Measurements from ENCODE around the gene PHACTR1.

Gene PHACTR1

GRCh38 chr6:13299918-13300317, 583.4 kb downstream of the PHACTR1 start:
- POLR2A ChIA-PET: no interaction called here
- CTCF ChIA-PET: no interaction called here
- DNase-seq (ENCODE audit: extremely low spot score): no peak
- TF ChIP-seq ARNT (IDR thresholded peaks at IDR 0.05) (no peak), ZNF384 (IDR thresholded peaks at IDR 0.05) (no peak), SP1 (IDR thresholded peaks at IDR 0.05) (no peak), CTBP1 (IDR thresholded peaks at IDR 0.05; ENCODE audit: borderline replicate concordance) (no peak), SUZ12 (IDR thresholded peaks at IDR 0.05) (no peak), TARDBP (IDR thresholded peaks at IDR 0.05) (no peak), HDGF (IDR thresholded peaks at IDR 0.05; ENCODE audit: borderline replicate concordance) (no peak), FOXK2 (IDR thresholded peaks at IDR 0.05) (no peak), ELF4 (IDR thresholded peaks at IDR 0.05) (no peak), L3MBTL2 (conservative IDR thresholded peaks at IDR 0.05) (no peak), FOXA1 (IDR thresholded peaks at IDR 0.05) (no peak), LEF1 (IDR thresholded peaks at IDR 0.05; ENCODE audit: borderline replicate concordance) (no peak), FOXM1 (IDR thresholded peaks at IDR 0.05; ENCODE audit: borderline replicate concordance) (no peak), BHLHE40 (IDR thresholded peaks at IDR 0.05; ENCODE audit: borderline replicate concordance) (no peak), NFRKB (IDR thresholded peaks at IDR 0.05) (no peak)
- TF ChIP-seq, protein P1, sequence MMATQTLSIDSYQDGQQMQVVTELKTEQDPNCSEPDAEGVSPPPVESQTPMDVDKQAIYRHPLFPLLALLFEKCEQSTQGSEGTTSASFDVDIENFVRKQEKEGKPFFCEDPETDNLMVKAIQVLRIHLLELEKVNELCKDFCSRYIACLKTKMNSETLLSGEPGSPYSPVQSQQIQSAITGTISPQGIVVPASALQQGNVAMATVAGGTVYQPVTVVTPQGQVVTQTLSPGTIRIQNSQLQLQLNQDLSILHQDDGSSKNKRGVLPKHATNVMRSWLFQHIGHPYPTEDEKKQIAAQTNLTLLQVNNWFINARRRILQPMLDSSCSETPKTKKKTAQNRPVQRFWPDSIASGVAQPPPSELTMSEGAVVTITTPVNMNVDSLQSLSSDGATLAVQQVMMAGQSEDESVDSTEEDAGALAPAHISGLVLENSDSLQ (IDR thresholded peaks at IDR 0.05): no peak

DNA sequence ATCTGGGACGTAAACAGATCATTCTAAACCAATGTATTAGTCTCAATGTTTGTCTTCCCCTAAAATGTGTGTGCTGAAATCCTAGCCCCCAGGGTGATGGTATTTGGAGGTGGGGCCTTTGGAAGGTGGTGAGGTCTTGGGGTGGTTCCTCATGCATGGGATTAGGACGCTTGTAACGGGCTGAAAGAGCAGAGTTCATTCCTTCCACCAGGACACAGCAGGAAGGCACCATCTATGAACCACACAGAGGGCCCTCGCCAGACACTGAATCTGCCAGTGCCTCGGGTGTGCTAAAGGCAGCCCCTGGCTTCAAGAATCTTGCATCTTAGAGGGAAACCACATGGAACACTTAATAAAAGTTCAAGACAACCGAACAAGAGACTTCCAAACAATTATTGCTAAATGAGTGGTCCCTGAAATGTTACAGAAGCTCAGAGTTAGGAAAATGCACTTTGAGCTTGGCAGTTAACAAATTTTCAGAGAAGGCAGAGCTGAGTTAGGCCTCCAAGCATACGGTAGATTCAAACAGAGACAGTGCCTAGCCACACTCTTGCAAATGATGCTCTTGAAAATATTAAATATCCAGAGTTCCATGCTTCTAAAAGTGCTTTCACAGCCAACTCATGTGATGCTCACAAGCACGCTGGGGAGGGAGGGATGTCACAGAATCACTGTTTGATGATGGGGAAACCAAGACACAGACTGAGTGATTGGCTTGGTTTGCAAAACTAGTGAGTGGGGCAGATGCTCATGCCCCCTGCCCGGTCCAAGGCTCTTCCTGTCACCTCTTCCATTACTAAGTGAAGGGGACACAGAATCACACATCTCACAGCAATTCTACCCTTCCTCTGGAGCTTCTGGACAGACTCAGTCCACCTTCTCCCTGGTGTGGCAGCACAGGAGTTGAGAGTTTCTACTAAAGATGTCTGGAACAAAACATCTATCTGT, 584.4 kb downstream of the PHACTR1 start:
- POLR2A ChIA-PET: no interaction called here
- CTCF ChIA-PET: no interaction called here
- TF ChIP-seq FOXK2 (IDR thresholded peaks at IDR 0.05): no peak
- no peak for DNase-seq (ENCODE audit: extremely low spot score)

DNA sequence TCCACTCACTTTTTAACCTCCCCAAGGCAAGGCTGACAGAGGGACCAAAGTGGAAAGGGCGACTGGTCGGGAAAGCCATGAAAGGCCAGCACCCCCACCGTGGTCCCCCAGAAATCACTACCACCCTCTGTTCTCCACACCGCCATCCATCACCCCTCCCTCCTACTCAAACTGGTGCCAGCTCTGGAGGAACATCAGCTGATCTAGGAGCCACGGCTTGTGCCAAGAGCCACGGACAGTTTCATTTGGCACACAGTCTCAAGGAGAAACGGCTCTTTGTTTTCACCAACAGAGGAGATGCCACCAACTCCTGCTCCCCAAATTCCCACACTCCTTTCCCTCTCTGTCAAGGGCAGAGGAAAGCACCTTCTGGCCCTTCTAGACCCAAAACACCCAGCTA, 585.7 kb downstream of the PHACTR1 start:
- ChIA-PET CTCF (no interaction called here), POLR2A (no interaction called here)
- no peak for TF ChIP-seq ZNF384 (IDR thresholded peaks at IDR 0.05)
- TF ChIP-seq SUZ12 (IDR thresholded peaks at IDR 0.05): no peak
- TF ChIP-seq L3MBTL2 (conservative IDR thresholded peaks at IDR 0.05): no peak
- no peak for TF ChIP-seq LEF1 (IDR thresholded peaks at IDR 0.05; ENCODE audit: borderline replicate concordance)
- TF ChIP-seq HDGF (IDR thresholded peaks at IDR 0.05; ENCODE audit: borderline replicate concordance): no peak
- TF ChIP-seq, protein P1 (IDR thresholded peaks at IDR 0.05): no peak
- TF ChIP-seq TARDBP (IDR thresholded peaks at IDR 0.05): no peak
- TF ChIP-seq ARNT (IDR thresholded peaks at IDR 0.05): no peak
- TF ChIP-seq SP1 (IDR thresholded peaks at IDR 0.05): no peak
- DNase-seq (ENCODE audit: extremely low spot score): no peak

- ChIA-PET CTCF (no interaction called here), POLR2A (no interaction called here)
- DNase-seq (ENCODE audit: extremely low spot score): no peak
- no peak for TF ChIP-seq SUZ12 (IDR thresholded peaks at IDR 0.05)
- TF ChIP-seq CTBP1 (IDR thresholded peaks at IDR 0.05; ENCODE audit: borderline replicate concordance): no peak
- TF ChIP-seq SP1 (IDR thresholded peaks at IDR 0.05): no peak
- no peak for TF ChIP-seq TARDBP (IDR thresholded peaks at IDR 0.05)
- TF ChIP-seq, protein P1 (IDR thresholded peaks at IDR 0.05): no peak
- no peak for TF ChIP-seq BHLHE40 (IDR thresholded peaks at IDR 0.05; ENCODE audit: borderline replicate concordance)
- TF ChIP-seq ELF4 (IDR thresholded peaks at IDR 0.05): no peak
- no peak for TF ChIP-seq NFRKB (IDR thresholded peaks at IDR 0.05)
- no peak for TF ChIP-seq FOXA1 (IDR thresholded peaks at IDR 0.05)
- no peak for TF ChIP-seq ARNT (IDR thresholded peaks at IDR 0.05)
- no peak for TF ChIP-seq LEF1 (IDR thresholded peaks at IDR 0.05; ENCODE audit: borderline replicate concordance)
Observed at GRCh38 chr6:13302751-13303667, 586.4 kb downstream of the PHACTR1 start.

DNA sequence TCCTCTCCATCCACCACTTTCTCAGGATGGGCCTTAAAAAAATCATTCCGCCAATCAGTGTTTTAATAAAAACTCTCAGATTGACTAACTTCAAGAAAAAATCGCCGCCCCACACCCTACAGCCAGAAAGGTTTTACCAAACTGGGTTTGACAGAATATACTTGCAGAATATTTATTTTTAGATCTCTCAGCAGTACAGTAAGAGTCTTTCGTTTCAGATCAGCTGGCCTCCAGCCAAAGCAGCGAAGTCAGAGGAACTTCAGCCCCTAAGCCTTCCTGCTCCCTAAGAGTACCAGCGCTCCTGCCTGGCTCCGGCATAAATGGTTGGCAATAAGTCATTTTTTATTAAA, 587.1 kb downstream of the PHACTR1 start:
- TF ChIP-seq L3MBTL2 (conservative IDR thresholded peaks at IDR 0.05) (no peak), HDGF (IDR thresholded peaks at IDR 0.05; ENCODE audit: borderline replicate concordance) (no peak), BHLHE40 (IDR thresholded peaks at IDR 0.05; ENCODE audit: borderline replicate concordance) (no peak), CTBP1 (IDR thresholded peaks at IDR 0.05; ENCODE audit: borderline replicate concordance) (no peak), NFRKB (IDR thresholded peaks at IDR 0.05) (no peak), TARDBP (IDR thresholded peaks at IDR 0.05) (no peak), SUZ12 (IDR thresholded peaks at IDR 0.05) (no peak), ARNT (IDR thresholded peaks at IDR 0.05) (no peak), FOXA1 (IDR thresholded peaks at IDR 0.05) (no peak), LEF1 (IDR thresholded peaks at IDR 0.05; ENCODE audit: borderline replicate concordance) (no peak), ELF4 (IDR thresholded peaks at IDR 0.05) (no peak), SP1 (IDR thresholded peaks at IDR 0.05) (no peak)
- TF ChIP-seq, protein P1 (IDR thresholded peaks at IDR 0.05): no peak
- CTCF ChIA-PET: no interaction called here
- POLR2A ChIA-PET: no interaction called here
- DNase-seq (ENCODE audit: extremely low spot score): no peak
